ENCODE measurements around the gene VAV2.

Gene VAV2

DNA sequence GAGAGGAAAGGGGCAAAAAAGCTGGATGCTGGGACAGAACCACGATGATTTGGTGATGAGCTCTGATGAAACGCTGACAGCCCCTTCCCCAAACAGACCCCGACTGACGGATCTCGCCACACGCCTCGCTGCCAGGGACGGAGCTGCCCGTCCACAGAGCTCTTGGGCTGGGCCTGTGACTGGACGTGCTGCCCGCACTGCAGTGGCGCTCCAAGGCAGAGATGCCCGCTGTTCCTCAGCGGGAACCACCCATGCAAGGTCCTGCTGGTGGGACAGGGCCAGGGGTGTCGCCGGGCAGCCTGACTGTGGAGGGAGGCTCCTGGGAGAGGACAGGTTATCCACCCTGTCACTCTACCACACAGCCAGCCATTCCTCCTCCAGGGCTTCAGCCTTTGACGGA is 187.9 kb downstream of the VAV2 start:
- no peak for DNase-seq (ENCODE audit: low read depth)
- no peak overlapping the region for H3K4me3 ChIP-seq (ENCODE audit: low read length)
- TF ChIP-seq CTCF (IDR thresholded peaks at IDR 0.05; ENCODE audit: insufficient read depth, low read depth, low read length, missing control alignments): no peak

DNA sequence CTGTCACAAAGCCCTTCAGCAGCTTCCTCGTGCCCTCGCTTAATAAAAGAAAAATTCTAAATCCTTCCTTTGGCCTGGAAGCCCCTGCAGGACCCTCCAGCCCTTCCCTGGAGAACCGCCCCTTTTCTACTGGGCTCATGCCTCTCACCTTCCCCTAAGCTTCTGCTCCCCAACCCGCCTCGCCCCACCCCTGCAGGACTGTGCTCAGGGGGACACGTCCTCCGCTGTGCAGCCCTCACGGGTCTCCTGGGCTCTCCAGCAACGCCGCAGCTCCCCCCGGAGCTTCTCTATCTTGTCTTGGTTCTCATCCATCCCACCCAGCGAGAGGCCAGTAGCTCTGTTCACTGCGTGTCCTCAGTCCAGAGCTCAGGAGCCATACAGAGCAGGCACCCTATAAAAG is 188.4 kb downstream of the VAV2 start:
- no peak for DNase-seq (ENCODE audit: low read depth)
- H3K4me3 ChIP-seq (ENCODE audit: low read length): no peak overlapping the region
- no peak for TF ChIP-seq CTCF (IDR thresholded peaks at IDR 0.05; ENCODE audit: insufficient read depth, low read depth, low read length, missing control alignments)

DNA sequence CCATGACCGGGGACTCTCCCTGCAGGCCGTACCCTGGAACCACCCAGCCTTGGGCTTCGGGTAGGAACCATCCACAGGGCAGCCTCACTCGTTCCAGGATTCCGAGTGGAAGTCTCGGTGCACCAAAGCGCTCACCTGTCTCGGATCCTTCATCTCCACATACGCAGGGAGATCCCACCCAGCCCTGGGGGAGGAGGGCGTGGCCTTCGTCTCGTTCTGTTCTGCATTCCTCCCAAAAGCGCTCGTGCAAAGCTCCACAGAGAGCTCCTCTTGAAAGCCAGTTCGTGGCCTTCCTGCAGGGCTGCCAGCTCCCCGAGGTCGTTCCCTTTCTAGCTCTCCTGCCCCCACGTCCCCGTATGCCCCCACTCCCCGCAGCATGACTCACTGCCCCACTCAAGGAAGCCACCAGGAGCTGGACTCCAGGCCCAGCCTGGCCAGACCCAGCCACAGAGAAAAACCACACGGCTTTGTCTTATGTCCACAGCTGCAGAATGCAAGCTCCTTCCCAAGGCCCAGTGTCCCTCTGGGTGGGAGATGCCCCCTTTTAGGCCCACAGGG is 189.0 kb downstream of the VAV2 start:
- no peak for TF ChIP-seq CTCF (IDR thresholded peaks at IDR 0.05; ENCODE audit: insufficient read depth, low read depth, low read length, missing control alignments)
- DNase-seq (ENCODE audit: low read depth): no peak
- no peak overlapping the region for H3K4me3 ChIP-seq (ENCODE audit: low read length)

DNA sequence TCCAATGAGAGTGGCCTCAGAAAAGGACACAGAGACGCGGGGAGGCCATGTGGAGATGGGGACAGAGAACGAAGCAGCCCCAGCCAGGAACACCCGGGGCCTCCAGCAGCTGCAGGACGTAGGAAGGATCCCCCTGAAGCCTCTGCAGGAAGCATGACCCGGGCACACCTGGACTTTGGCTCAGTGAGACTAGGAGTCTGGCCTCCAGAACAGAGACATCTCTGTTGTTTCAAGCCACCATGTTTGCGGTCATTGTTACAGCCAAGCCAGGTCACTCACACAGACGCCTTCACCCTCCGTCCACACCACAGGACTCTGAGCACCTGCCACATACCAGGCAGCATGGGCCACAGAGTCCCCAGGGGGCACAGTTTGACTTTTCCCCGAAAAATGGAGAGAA is 190.4 kb downstream of the VAV2 start:
- no peak overlapping the region for H3K4me3 ChIP-seq (ENCODE audit: low read length)
- no peak for TF ChIP-seq CTCF (IDR thresholded peaks at IDR 0.05; ENCODE audit: insufficient read depth, low read depth, low read length, missing control alignments)
- no peak for DNase-seq (ENCODE audit: low read depth)

DNA sequence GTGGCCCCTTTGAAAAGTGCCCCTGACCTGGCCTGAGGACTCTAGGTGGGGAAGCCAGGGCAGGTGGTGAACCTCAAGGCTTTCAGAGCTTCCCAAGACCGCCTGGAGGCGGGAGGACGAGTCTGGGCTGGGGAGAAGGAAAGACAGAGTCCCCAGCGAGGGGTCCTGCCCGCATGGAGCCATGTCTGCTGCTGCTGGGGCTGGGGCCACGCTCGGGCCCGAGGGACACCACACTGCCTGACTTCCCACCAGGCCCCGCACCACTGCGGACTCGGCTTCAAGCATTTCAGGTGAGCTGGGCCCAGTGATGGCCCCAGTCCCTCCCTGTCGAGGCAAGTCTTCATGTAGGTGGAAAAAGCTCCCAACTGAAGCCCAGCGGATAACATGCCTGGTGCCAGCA is 191.9 kb downstream of the VAV2 start:
- H3K4me3 ChIP-seq (ENCODE audit: low read length): no peak overlapping the region
- DNase-seq (ENCODE audit: low read depth): no peak
- no peak for TF ChIP-seq CTCF (IDR thresholded peaks at IDR 0.05; ENCODE audit: insufficient read depth, low read depth, low read length, missing control alignments)

- no peak overlapping the region for H3K4me3 ChIP-seq (ENCODE audit: low read length)
- no peak for DNase-seq (ENCODE audit: low read depth)
- TF ChIP-seq CTCF (IDR thresholded peaks at IDR 0.05; ENCODE audit: insufficient read depth, low read depth, low read length, missing control alignments): no peak
These were observed 192.4 kb downstream of the VAV2 start for GRCh38 chr9:133799716-133800115.

DNA sequence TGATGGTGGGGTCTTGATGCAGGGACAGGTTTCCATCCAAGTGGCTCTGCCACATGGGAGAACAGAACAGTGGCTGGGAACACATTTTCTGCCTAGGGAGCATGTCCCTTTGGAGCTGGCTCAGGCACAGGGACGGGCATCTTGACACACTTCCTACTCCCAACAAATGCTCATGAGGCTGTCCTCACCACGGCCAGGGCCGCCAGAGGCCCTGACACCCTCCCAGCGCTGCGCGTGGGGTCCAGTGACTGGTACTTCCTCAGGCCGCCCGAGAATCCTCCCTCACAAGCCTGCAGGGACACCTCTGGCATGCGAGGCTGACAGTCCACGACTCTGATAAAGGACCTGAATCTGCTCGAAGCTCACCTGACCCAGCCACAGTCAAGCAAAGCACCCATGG is 193.0 kb downstream of the VAV2 start:
- no peak for TF ChIP-seq CTCF (IDR thresholded peaks at IDR 0.05; ENCODE audit: insufficient read depth, low read depth, low read length, missing control alignments)
- no peak overlapping the region for H3K4me3 ChIP-seq (ENCODE audit: low read length)
- DNase-seq (ENCODE audit: low read depth): no peak
